Coronary artery (tissue), 2 donors: ENCODE measurements around the gene STK24.
A peak's percentile ranks its signal among the peaks of the same experiment; 100 is the strongest.

ENCODE experiments used
- DNase-seq: peaks from one replicate; pipeline ENCODE4 v3.0.0-alpha.2; 2017; ENCODE audit warnings: low spot score
- H3K27ac ChIP-seq, 2 donors: fragments of 200-600 bp; sonication (generic); one replicate each; pipeline ENCODE4 v1.5.1; 2016 to 2019
- H3K4me3 ChIP-seq: fragments of 200-600 bp; sonication (generic); 2 replicates; pipeline ENCODE4 v1.5.1; 2016; ENCODE audit warnings: mild to moderate bottlenecking, moderate library complexity
- TF ChIP-seq, protein P1 (sequence below): fragments of 200-600 bp; sonication (generic); IDR thresholded peaks from one replicate; pipeline ENCODE4 v1.5.1; 2019; ENCODE audit warnings: antibody characterized with exemption

Gene STK24

DNA sequence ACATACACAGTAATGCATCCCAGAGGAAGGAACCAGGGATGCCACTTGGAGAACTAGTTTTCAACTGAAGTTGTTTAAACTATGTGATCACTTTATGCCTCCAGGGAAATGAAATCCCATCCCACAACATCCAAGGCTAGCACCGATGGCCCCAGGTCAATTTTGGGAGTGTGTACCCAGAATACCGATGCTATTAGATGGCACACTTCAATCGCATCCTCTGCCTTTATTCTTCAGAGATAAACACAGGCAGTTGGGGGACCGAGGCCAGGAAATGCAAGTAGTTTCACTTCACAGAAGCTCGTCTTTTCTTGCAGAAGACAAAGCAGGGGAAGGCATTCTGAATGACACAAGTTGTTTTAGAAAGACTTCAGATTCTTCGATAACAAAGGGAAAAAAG lies 13.8 kb downstream of the STK24 start:
- DNase-seq = no peak
- no peak overlapping the region for H3K27ac ChIP-seq
- H3K4me3 ChIP-seq = no peak overlapping the region
- TF ChIP-seq, protein P1, sequence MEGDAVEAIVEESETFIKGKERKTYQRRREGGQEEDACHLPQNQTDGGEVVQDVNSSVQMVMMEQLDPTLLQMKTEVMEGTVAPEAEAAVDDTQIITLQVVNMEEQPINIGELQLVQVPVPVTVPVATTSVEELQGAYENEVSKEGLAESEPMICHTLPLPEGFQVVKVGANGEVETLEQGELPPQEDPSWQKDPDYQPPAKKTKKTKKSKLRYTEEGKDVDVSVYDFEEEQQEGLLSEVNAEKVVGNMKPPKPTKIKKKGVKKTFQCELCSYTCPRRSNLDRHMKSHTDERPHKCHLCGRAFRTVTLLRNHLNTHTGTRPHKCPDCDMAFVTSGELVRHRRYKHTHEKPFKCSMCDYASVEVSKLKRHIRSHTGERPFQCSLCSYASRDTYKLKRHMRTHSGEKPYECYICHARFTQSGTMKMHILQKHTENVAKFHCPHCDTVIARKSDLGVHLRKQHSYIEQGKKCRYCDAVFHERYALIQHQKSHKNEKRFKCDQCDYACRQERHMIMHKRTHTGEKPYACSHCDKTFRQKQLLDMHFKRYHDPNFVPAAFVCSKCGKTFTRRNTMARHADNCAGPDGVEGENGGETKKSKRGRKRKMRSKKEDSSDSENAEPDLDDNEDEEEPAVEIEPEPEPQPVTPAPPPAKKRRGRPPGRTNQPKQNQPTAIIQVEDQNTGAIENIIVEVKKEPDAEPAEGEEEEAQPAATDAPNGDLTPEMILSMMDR = no peak

DNA sequence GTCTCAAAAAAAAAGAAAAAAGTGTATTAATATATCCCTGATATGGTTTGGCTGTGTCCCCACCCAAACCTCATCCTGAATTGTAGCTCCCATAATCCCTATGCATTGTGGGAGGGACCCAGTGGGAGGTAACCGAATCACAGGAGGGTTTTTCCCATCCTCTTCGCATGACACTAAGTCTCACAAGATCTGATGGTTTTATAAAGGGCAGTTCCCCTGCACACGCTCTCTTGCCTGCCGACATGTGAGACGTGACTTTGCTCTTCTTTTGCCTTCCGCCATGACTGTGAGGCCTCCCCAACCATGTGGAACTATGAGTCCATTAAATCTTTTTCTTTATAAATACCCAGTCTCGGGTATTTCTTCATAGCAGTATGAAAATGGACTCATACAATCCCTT lies 17.7 kb downstream of the STK24 start:
- TF ChIP-seq, protein P1 = no peak
- DNase-seq = no peak
- H3K27ac ChIP-seq = no peak overlapping the region
- H3K4me3 ChIP-seq = no peak overlapping the region

DNA sequence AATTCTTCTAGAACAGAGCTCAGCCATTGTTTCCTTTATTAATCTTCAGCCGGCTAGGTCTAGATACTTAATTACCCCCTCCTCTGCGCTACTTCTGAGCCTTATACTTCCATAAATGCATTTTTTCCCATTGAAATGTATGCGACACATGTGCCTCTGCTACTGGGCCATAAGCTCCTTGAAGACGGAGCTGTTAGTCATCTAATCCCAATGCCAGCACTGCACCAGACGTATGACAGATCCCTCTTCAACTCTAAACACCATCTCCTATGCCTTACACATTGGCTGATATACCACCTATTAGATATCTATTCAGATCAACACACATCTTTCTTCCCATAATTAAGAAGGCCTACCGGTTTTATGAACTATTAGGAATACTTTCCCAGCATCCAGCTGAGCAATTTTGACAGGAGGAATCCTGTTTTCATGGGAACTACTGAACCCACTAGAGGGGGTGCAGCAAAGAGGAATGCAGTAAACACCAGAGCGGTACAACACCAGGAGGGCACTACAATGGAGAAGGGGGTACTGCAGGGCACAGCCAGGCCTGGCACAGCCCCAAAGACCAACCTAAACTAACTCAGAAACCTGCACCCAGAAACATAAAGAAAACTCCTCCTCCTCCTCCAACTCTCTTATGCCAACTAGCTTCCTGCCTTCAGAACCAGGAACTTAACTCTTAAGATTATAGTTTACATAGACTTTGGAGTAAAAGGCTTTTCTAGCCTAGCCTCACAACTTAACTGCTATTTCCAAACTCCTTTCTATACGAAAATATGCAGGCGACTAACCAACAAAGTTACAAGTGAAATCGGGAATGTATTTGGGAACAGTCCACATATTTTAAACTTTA lies 18.7 kb downstream of the STK24 start:
- Histone ChIP-seq H3K4me3 (peak overlapping the region; percentile 9), H3K27ac (no peak overlapping the region)
- DNase-seq = no peak
- TF ChIP-seq, protein P1 = no peak

DNA sequence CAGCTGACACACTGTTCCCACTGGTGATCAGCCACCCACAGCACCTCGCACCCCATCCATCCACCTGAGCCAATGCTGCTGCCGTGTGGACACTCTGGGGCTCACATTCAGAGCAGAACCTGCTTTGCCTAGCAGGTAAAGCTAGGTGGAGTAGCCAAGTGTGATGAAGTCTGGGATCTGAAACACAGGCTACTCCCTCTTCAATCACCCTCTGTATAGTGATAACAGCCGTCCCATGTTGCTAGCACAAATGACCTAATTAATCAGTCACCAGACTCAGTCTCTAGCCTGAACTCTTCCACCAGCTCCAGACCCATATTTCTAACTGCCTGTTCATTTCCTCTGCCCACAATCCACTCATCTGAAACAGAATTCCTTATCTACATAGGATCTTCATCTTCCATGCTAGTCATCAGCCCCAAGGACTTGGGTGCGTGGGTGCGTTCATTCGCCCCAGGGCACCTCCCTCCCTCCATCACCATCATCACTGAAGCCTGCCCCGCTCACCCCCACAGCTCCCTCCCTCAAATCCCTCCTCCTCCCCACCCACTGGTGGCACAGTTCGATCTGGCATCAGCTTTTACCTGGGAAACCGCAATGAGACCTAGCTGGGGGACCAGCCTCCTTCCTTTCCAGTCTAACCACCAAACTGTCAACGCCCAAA lies 19.8 kb downstream of the STK24 start:
- DNase-seq = no peak

DNA sequence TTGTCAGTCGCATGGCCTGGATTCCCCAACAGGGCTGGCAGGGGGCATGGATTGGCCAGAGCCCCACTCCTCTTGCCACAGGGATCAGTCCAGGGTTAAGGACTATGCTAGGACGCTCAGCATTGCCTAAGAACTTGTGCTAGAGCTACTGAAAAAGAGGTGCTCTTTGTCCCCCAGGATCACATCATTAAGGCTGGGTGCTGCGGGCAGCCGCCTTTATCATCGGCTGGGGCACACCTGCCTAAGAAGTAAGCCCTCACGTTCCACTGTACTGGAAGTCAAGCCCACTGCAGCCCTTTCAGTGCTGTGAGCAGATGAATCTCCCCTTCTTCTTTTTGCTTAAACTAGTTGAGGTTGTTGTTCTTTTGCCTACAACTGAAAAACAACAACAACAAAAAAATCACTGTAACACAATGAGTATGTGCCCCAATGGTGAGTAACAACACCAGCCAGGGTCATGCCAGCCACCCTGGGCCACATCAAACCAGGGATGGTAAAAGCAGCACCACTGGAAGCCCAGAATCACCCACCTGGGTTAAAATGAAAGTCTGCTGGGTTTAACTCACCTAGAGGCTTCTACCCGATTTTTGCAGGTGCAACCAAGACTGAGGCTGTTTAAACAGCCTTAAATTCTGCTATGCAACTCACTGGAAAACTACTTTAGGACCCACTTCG lies 20.6 kb downstream of the STK24 start:
- Histone ChIP-seq H3K27ac (no peak overlapping the region), H3K4me3 (no peak overlapping the region)
- no peak for DNase-seq
- TF ChIP-seq, protein P1 = no peak

More for the DNA sequence above, 19.8 kb downstream of the STK24 start:
- Histone ChIP-seq H3K27ac (no peak overlapping the region), H3K4me3 (no peak overlapping the region)
- TF ChIP-seq, protein P1 = no peak

DNA sequence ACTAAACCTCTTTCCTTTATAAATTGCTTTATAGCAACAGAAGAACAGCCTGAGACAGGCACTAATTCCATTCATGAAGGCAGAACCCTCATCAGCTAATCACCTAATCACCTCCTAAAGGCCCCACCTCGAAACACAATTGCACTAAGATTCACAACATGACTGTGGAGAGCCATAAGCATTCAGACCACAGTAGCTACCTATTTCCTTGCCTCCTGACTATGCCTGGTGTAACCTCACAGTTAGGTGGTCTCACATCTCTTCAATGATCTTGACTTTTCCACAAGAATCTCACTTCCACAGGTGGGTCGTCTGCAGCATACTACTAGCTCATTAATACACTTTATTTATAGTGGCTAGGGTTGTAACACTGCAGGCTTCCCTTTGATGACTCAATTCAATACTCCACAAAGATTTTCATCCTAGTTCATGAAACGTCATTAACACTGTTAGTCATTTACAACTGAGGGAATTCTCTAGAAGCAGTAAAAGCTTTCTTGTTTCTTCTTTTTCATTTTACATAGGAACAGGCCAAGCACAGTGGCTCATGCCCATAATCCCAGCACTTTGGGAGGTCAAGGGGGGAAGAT lies 27.1 kb downstream of the STK24 start:
- H3K27ac ChIP-seq = no peak overlapping the region

More for the DNA sequence above, 27.1 kb downstream of the STK24 start:
- TF ChIP-seq, protein P1 = no peak
- H3K4me3 ChIP-seq = no peak overlapping the region
- no peak for DNase-seq
